Measurements from ENCODE around the gene ATPAF1.

The ATPAF1 gene

GRCh38 chr1:46613661-46614603 lies 54.2 kb downstream of the ATPAF1 start:
- peak; percentile 30 to 59 for DNase-seq

GRCh38 chr1:46612937-46613660 lies 55.1 kb downstream of the ATPAF1 start:
- no peak for DNase-seq

DNA sequence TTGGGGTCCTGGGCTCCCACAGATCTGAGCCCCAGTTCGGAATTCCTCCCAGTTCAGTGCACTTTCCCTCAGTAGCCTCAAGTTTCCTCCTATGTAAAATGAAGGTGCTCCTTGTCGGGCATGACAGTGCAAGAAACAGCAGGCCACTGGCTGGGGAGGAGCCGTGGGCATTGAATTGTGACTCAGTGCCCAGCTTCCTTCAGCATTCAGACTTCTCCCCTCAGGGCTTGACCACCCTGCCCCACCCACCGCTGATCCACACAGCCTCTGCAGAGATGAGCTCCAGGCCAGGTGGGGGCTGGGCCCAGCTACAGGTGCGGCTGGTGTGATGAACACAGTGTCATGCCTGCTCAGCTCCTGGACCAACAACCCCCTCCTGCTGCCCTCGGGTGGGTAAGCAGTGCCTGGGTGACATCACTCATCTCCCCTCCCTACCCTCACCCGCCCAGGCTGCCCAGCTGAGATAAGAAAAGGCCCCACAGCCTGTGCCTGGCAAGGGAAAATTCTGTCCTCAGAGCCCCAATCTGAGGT lies 56.4 kb downstream of the ATPAF1 start:
- DNase-seq: no peak

GRCh38 chr1:46607345-46608130 lies 60.6 kb downstream of the ATPAF1 start:
- DNase-seq: no peak

- DNase-seq: no peak
Observed at GRCh38 chr1:46606255-46606965, 61.8 kb downstream of the ATPAF1 start.

DNA sequence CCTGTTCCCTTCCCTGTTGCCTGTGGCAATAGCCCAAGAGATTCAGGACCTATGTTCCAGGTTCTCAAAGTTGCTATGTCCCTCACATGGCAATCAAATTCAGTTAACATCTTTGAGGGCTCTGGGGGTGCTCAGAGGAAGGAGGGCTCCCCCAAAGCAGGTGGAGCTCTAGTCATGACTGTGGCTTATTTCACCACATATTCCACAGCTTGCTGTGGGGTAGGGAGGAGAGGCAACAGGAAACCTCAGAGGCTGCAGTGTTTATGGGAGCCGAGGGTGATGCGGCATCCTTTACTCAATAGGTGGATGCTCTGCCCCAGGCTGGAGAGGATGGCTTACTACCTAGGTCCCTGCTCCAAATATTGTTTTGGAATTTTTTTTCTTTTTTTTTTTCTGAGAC lies 62.9 kb downstream of the ATPAF1 start:
- DNase-seq: peak in 1 of 2 donors; percentile 40

GRCh38 chr1:46603858-46604549 lies 64.2 kb downstream of the ATPAF1 start, which contains the start of gene MKNK1:
Gene MKNK1 (minus strand): TSS chr1:46604268. CDS start chr1:46583327, 20,941 bp downstream.
- peak; percentile 98 for DNase-seq

- DNase-seq: no peak
Observed at GRCh38 chr1:46603481-46603857, 64.7 kb downstream of the ATPAF1 start.

DNA sequence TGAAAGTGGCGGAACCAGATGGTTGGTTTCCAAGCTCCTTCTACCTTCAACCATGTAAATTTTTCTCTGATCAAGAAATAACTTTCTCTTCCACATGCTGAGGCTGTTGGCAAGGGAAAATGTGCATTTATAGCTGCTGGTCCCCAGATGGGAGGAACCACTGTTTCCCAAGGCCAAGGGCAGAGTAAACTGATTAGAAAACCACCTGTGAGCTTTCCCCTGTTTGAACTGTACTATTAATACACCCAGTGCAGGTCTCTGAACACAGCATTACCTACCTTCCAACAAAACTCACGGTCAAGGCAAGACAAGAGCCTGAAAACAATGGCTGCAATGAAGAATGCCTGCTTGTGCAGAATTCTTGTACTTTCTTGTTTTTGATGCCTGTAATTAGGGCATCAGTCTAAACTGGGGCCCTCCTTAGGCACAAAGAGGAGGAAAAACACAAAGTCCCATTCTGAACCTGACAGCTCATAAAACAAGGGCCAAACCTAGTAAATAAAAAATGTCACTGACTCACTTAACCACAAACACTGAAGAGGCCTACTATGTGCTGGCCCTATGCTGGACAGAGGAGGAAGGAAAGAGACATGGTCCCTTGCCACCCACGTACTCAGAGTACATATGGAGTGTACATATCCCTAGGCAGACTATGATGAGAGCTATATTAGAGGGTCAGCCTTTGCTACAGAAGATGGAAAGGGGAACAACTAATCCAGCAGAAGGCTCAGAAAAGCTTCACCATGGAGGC lies 66.7 kb downstream of the ATPAF1 start:
- DNase-seq: no peak

DNA sequence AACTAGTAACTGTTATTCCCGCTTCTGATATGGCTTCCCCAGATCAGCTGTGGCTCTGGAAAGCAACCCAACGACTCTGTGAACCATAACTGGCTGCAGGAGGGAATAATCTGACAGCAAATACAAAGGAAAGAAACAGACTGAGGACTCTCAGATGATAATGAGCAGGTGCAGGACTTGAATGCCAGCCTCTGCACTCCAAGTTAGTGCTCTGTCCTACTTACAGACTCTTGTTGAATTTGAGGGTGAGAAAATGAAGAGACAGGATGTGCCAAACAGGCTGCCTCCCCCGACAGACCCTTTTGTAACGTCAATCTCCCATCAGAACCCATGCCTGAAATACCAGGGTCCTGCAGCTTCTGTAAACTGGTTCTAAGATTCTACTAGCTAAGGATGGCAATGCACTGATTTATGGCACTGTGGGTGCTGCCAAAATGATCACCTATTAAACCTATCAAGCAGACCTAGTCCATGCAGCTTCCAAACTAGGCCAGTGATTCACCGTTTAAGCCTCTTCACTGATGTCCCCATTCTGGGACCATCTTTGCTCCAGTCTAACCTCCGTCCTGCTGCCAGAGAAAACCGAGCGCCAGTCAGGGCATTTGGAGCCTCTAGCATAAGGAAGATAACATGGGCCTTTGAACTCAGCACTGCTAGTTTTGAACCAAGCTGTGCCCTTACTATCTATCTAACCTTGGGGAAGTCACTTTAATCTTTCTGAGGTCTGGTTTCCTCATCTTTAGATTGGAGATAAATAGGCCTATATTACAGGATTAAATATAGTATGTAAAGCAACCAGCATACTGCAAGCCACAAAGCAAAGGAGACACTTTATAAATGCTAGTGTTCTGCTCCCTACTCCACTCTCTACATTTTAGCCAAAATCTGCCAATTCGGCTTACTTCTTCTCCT lies 68.8 kb downstream of the ATPAF1 start:
- DNase-seq: no peak

DNA sequence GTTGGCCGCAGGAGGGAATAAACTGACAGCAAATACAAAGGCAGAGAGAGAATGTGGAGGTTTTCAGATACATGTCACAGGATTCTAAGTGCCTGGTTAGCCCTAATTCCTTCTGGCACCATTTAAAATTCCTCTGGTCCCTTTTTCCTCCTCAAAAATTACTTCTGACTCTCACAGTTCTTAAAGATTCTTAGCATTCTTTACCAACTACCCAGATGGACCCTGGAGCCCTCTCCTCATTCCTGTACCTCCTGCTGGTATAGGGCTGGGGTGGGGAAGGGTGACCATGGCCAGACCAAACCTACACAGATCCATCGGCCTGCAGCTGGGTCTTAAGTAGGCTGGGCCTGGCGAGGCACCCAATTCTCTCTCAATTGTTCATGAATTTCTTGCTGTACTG lies 71.3 kb downstream of the ATPAF1 start:
- no peak for DNase-seq

DNA sequence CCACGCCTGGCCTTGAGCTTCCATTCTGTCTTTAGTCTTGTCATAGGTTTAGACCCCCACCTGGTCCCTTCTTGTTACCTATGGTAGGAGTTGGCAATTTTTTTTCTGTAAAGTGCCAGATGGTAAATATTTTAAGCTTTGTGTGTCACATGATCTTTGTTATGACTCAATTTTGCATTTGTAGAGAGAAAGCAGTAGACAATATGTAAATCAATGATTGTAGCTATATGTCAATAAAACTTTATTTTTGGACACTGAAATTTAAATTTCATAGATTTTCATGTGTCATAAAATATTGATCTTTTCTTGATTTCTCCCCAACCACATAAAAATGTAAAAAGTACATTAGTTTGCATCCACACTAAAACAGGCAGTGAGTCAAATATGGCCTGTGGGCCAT lies 72.1 kb downstream of the ATPAF1 start:
- no peak for DNase-seq

DNA sequence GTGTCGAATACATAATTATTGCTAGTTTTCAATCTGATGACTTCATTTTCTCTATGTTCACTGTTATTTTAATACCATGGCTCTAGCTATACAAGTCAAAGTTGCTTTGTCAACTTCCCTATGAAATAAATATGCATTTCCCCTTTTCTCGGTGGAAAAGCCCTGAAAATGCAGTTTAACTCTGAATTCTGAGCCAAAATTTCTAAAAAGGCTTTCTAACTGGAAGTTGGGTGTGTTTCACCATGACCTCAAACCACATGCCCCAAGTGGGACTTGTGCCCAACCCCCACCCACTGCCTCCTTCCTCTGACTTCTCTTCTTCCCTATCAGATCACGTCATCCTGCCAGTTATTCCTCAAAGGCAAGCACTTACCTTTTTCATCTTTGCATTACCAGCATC lies 73.0 kb downstream of the ATPAF1 start:
- peak; percentile 45 to 67 for DNase-seq

GRCh38 chr1:46594063-46594462 lies 74.1 kb downstream of the ATPAF1 start:
- DNase-seq: no peak

DNA sequence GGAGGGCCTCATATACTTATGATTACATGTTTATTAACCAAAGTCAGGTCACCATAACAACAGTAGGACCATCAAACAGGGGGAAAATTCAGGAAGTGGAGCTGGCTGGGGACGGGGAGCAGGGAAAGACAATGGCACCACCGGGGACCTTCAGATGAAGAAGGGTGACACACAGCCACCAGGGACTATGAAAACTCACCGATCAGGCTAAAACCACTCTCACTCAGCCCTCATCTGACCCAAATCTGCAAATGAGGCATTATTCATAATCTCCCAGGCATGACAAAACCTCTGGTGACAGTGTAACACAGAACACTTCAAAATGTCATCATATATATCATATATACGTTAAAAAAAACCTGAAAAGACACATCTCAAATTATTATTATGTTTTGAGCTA lies 75.3 kb downstream of the ATPAF1 start:
- DNase-seq: no peak

- no peak for DNase-seq
Observed at GRCh38 chr1:46589529-46589928, 78.6 kb downstream of the ATPAF1 start.

- peak in 1 of 2 donors; percentile 20 for DNase-seq
Observed at GRCh38 chr1:46587069-46587468, 81.1 kb downstream of the ATPAF1 start.

GRCh38 chr1:46585312-46585938 lies 82.7 kb downstream of the ATPAF1 start:
- no peak for DNase-seq

GRCh38 chr1:46583494-46583893 lies 84.7 kb downstream of the ATPAF1 start:
- DNase-seq: no peak

Measured in CD4-positive, alpha-beta T cell treated with Interleukin-4 for 1 hour (primary cell).